Body of pancreas (tissue), 4 donors: ENCODE data around the gene VAPB.

Experiments used
- CTCF ChIP-seq, 7 experiments: fragments of 450-650 bp in 4 of 7; fragments of 200-600 bp in 3 of 7; sonication (generic) in 3 of 7; IDR thresholded peaks; one replicate each; pipeline ENCODE4 v1.5.1; 2016 to 2019; ENCODE audit warnings: antibody characterized with exemption in 7 of 7
- POLR2A ChIP-seq, 3 donors: fragments of 450-650 bp; IDR thresholded peaks; one replicate each; pipeline ENCODE4 v1.6.1; 2016; ENCODE audit warnings: antibody characterized with exemption in 3 of 3, mild to moderate bottlenecking in 2 of 3

- TF ChIP-seq CTCF (IDR thresholded peaks at IDR 0.05) (no peak), POLR2A (IDR thresholded peaks at IDR 0.05) (no peak)
Observed at GRCh38 chr20:58372806-58373205, 16.2 kb upstream of the VAPB start.
